GM23338 (cell line): Measurements from ENCODE around the gene RGS17. TPM values are rescaled to one million over a fixed set of nuclear protein-coding genes. Genes with fewer than 3 reads are reported as not detected.

Experiments
- ATAC-seq: fragments of 200-7000 bp; cut with Tn5 transposase; 3 replicates; pipeline ENCODE4 v1.9.1; 2020
- DNase-seq: peaks from one replicate; pipeline ENCODE4 v3.0.0-alpha.2; 2015; ENCODE audit warnings: low spot score
- H2AFZ ChIP-seq: fragments of 200-600 bp; sonication (generic); 2 replicates; pipeline ENCODE4 v1.8.0; 2016; ENCODE audit warnings: antibody characterized with exemption, mild to moderate bottlenecking, moderate library complexity
- H3F3A ChIP-seq: fragments of 200-600 bp; sonication (generic); replicated peaks from 2 replicates; pipeline ENCODE4 v1.8.0; 2017; ENCODE audit warnings: antibody characterized with exemption, mixed run types, low read depth
- H3K27ac ChIP-seq: fragments of 200-600 bp; sonication (generic); 2 replicates; pipeline ENCODE4 v1.6.1; 2016; ENCODE audit warnings: low read depth
- H3K27me3 ChIP-seq: fragments of 200-600 bp; sonication (generic); 2 replicates; pipeline ENCODE4 v1.8.0; 2016; ENCODE audit warnings: mild to moderate bottlenecking, mixed run types, moderate library complexity; ENCODE audit not compliant: insufficient read depth
- H3K36me3 ChIP-seq: fragments of 200-600 bp; sonication (generic); 2 replicates; pipeline ENCODE4 v1.8.0; 2016; ENCODE audit warnings: mild to moderate bottlenecking; ENCODE audit not compliant: insufficient read depth
- H3K4me1 ChIP-seq: fragments of 200-600 bp; sonication (generic); 2 replicates; pipeline ENCODE4 v1.8.0; 2016; ENCODE audit warnings: mild to moderate bottlenecking, moderate library complexity; ENCODE audit not compliant: insufficient read depth
- H3K4me2 ChIP-seq: fragments of 200-600 bp; sonication (generic); 2 replicates; pipeline ENCODE4 v1.7.1; 2017; ENCODE audit warnings: mixed run types
- H3K4me3 ChIP-seq: fragments of 200-600 bp; sonication (generic); 2 replicates; pipeline ENCODE4 v1.6.1; 2016; ENCODE audit warnings: mixed run types
- H3K79me2 ChIP-seq: fragments of 200-600 bp; sonication (generic); replicated peaks from 2 replicates; pipeline ENCODE4 v1.8.0; 2017; ENCODE audit warnings: mild to moderate bottlenecking; ENCODE audit not compliant: insufficient read depth
- H3K9me2 ChIP-seq: fragments of 200-600 bp; sonication (generic); 2 replicates; pipeline ENCODE4 v1.8.0; 2017; ENCODE audit not compliant: insufficient read depth
- H4K20me1 ChIP-seq: fragments of 200-600 bp; sonication (generic); replicated peaks from 2 replicates; pipeline ENCODE4 v1.8.0; 2017; ENCODE audit warnings: mild to moderate bottlenecking; ENCODE audit not compliant: insufficient read depth
- H3K27ac Mint-ChIP-seq: 2 replicates; pipeline ENCODE4 v1.8.0; 2020; ENCODE audit warnings: inconsistent platforms, mild to moderate bottlenecking, moderate library complexity, mixed read lengths
- H3K27me3 Mint-ChIP-seq: 3 replicates; pipeline ENCODE4 v1.8.0; 2022; ENCODE audit warnings: low read depth, mild to moderate bottlenecking, moderate library complexity, mixed read lengths, inconsistent platforms; ENCODE audit not compliant: insufficient read depth, poor library complexity
- H3K36me3 Mint-ChIP-seq: 3 replicates; pipeline ENCODE4 v1.8.0; 2021; ENCODE audit warnings: low read depth, mild to moderate bottlenecking, inconsistent platforms, moderate library complexity, mixed read lengths
- H3K4me1 Mint-ChIP-seq: 3 replicates; pipeline ENCODE4 v1.8.0; 2020; ENCODE audit warnings: mild to moderate bottlenecking, inconsistent platforms, mixed read lengths
- H3K4me3 Mint-ChIP-seq: 3 replicates; pipeline ENCODE4 v1.8.0; 2021; ENCODE audit warnings: moderate library complexity, mild to moderate bottlenecking, inconsistent platforms, mixed read lengths
- H3K9me3 Mint-ChIP-seq: 3 replicates; pipeline ENCODE4 v1.8.0; 2020; ENCODE audit warnings: moderate library complexity, mild to moderate bottlenecking, inconsistent platforms, mixed read lengths
- CREB1 ChIP-seq: fragments of 250-450 bp; sonication (Bioruptor Pico); IDR thresholded peaks from 2 replicates; pipeline ENCODE4 v1.5.0; 2020; ENCODE audit warnings: low read depth, mild to moderate bottlenecking, moderate library complexity
- EZH2 ChIP-seq: fragments of 200-600 bp; sonication (generic); IDR thresholded peaks from one replicate; pipeline ENCODE4 v1.8.0; 2017; ENCODE audit warnings: antibody characterized with exemption, mild to moderate bottlenecking, low read depth; ENCODE audit not compliant: unreplicated experiment
- EZH2phosphoT487 ChIP-seq: fragments of 200-600 bp; sonication (generic); IDR thresholded peaks from one replicate; pipeline ENCODE4 v1.8.1; 2018; ENCODE audit warnings: antibody characterized with exemption; ENCODE audit not compliant: unreplicated experiment
- JUNB ChIP-seq: IDR thresholded peaks from one replicate; pipeline ENCODE4 v1.6.1; 2016; ENCODE audit warnings: antibody characterized with exemption; ENCODE audit not compliant: unreplicated experiment
- NANOG ChIP-seq: IDR thresholded peaks from 2 replicates; pipeline ENCODE4 v1.6.1; 2016; ENCODE audit warnings: antibody characterized with exemption, borderline replicate concordance
- POLR2AphosphoS5 ChIP-seq: IDR thresholded peaks from 2 replicates; pipeline ENCODE4 v1.6.1; 2016; ENCODE audit warnings: antibody characterized with exemption, low read depth
- STAT1 ChIP-seq: IDR thresholded peaks from one replicate; pipeline ENCODE4 v1.6.1; 2016; ENCODE audit warnings: antibody characterized with exemption; ENCODE audit not compliant: unreplicated experiment
- ZNF114 ChIP-seq: fragments of 250-450 bp; sonication (Bioruptor Pico); IDR thresholded peaks from 2 replicates; pipeline ENCODE4 v1.5.0; 2020; ENCODE audit warnings: mild to moderate bottlenecking, moderate library complexity
- ZNF331 ChIP-seq: fragments of 250-450 bp; sonication (Bioruptor Pico); IDR thresholded peaks from 2 replicates; pipeline ENCODE4 v1.5.0; 2020; ENCODE audit warnings: low read depth, mild to moderate bottlenecking, moderate library complexity
- polyA plus RNA-seq: library from polyadenylated mRNA; unstranded; fragments of >200 nt; fragmentation: Nextera tagmentation; extraction: Ambion mirVana; gene quantifications from 2 replicates; pipeline ENCODE4 v1.2.1, GENCODE V29; 2016
- total RNA-seq: library from RNA; depleted of rRNA; stranded (reverse); fragments of >200 nt; shearing (Covaris generic); gene quantifications from 2 replicates; pipeline ENCODE4 v1.2.3, GENCODE V29; 2014
- TF ChIP-seq, protein P1 (sequence below), 2 experiments: fragments of 200-600 bp in 1 of 2; sonication (generic) in 1 of 2; conservative IDR thresholded peaks; 2 replicates each; pipeline versions ENCODE4 v1.5.1 to v1.6.1; 2016 to 2017; ENCODE audit warnings: antibody characterized with exemption in 2 of 2, low read depth in 2 of 2, mild to moderate bottlenecking in 2 of 2, moderate library complexity in 1 of 2
- TF ChIP-seq, protein P2 (sequence below): IDR thresholded peaks from one replicate; pipeline ENCODE4 v1.6.1; 2018; ENCODE audit warnings: antibody characterized with exemption; ENCODE audit not compliant: unreplicated experiment
- TF ChIP-seq, protein P3 (sequence below): IDR thresholded peaks from 2 replicates; pipeline ENCODE4 v1.6.1; 2016; ENCODE audit warnings: antibody characterized with exemption

The RGS17 gene
- total and polyA plus RNA-seq, 2 experiments from 2014 or later = 12.1 to 12.3 TPM

DNA sequence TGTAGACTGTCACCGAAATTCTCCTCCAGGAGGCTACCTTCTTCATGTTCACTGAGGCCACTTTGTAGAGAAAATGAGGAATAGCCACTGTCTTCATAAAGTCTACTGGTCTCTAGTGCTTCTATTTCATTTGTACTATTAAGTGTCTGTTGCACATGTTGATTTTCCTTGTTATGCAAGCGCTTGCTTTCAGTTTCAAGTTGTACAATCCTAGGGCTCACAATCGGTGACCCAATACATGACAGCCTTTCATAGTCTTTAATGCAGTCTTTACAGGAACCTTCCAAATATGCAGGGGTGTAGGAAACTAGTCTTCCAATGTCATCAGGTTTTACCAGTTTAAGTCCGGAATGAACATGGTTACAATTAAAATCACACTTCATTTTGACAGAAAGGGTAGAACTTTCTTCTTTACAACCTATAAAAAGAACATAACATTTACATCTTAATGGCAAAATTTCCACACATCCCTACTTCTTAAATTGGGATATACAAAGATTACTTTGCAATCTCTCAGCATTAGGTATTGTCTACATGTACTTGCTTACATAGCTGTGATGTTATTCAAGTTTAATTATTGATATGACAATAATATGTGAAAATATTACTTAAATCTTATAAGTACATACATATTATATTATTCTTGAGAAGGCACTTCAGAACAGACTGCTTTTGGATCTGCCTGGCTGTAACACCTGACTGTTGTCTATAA lies 155.7 kb downstream of the RGS17 start (continued):
- TF ChIP-seq, protein P1, sequence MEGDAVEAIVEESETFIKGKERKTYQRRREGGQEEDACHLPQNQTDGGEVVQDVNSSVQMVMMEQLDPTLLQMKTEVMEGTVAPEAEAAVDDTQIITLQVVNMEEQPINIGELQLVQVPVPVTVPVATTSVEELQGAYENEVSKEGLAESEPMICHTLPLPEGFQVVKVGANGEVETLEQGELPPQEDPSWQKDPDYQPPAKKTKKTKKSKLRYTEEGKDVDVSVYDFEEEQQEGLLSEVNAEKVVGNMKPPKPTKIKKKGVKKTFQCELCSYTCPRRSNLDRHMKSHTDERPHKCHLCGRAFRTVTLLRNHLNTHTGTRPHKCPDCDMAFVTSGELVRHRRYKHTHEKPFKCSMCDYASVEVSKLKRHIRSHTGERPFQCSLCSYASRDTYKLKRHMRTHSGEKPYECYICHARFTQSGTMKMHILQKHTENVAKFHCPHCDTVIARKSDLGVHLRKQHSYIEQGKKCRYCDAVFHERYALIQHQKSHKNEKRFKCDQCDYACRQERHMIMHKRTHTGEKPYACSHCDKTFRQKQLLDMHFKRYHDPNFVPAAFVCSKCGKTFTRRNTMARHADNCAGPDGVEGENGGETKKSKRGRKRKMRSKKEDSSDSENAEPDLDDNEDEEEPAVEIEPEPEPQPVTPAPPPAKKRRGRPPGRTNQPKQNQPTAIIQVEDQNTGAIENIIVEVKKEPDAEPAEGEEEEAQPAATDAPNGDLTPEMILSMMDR (conservative IDR thresholded peaks at IDR 0.05; ENCODE audit: low read depth in 2 of 2) = no peak
- no peak for TF ChIP-seq EZH2phosphoT487
- TF ChIP-seq, protein P2, sequence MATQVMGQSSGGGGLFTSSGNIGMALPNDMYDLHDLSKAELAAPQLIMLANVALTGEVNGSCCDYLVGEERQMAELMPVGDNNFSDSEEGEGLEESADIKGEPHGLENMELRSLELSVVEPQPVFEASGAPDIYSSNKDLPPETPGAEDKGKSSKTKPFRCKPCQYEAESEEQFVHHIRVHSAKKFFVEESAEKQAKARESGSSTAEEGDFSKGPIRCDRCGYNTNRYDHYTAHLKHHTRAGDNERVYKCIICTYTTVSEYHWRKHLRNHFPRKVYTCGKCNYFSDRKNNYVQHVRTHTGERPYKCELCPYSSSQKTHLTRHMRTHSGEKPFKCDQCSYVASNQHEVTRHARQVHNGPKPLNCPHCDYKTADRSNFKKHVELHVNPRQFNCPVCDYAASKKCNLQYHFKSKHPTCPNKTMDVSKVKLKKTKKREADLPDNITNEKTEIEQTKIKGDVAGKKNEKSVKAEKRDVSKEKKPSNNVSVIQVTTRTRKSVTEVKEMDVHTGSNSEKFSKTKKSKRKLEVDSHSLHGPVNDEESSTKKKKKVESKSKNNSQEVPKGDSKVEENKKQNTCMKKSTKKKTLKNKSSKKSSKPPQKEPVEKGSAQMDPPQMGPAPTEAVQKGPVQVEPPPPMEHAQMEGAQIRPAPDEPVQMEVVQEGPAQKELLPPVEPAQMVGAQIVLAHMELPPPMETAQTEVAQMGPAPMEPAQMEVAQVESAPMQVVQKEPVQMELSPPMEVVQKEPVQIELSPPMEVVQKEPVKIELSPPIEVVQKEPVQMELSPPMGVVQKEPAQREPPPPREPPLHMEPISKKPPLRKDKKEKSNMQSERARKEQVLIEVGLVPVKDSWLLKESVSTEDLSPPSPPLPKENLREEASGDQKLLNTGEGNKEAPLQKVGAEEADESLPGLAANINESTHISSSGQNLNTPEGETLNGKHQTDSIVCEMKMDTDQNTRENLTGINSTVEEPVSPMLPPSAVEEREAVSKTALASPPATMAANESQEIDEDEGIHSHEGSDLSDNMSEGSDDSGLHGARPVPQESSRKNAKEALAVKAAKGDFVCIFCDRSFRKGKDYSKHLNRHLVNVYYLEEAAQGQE = no peak
- no peak for TF ChIP-seq STAT1
- no peak for TF ChIP-seq NANOG
- TF ChIP-seq POLR2AphosphoS5 = no peak
- no peak for TF ChIP-seq EZH2
- TF ChIP-seq, protein P3, sequence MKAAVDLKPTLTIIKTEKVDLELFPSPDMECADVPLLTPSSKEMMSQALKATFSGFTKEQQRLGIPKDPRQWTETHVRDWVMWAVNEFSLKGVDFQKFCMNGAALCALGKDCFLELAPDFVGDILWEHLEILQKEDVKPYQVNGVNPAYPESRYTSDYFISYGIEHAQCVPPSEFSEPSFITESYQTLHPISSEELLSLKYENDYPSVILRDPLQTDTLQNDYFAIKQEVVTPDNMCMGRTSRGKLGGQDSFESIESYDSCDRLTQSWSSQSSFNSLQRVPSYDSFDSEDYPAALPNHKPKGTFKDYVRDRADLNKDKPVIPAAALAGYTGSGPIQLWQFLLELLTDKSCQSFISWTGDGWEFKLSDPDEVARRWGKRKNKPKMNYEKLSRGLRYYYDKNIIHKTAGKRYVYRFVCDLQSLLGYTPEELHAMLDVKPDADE = no peak
- no peak for TF ChIP-seq CREB1 (CRISPR knock-in tag)
- no peak for TF ChIP-seq ZNF331 (CRISPR knock-in tag)
- TF ChIP-seq ZNF114 (CRISPR knock-in tag) = no peak

DNA sequence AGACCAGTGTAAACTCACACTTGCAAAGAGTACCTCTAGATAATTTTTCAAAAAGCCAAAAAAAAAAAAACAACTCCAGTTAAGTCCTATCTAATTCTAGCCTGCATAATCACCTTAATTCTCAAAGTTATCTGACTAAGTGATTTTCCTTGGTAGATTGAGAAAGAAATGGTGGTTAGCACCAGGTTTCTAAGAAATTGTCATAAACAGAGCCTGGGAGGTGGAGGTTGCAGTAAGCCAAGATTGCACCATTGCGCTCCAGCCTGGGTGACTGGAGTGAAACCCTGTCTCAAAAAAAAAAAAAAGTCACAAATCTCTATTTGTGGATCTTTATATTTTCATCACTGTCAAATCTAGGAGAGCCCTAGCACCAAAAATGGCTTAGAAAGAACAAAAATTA lies 157.2 kb downstream of the RGS17 start:
- Histone ChIP-seq H3K27me3 (no peaks in the 10 kb centered on the region), H4K20me1 (peaks cover 73% of the 10 kb centered on the region), H3K4me2 (no peak overlapping the region), H3K9me2 (no peaks in the 10 kb centered on the region), H3K36me3 (peaks cover 68% of the 10 kb centered on the region), H3K27ac (no peak overlapping the region), H3F3A (no peaks in the 10 kb centered on the region; the same call in 1 of the 2 replicates), H2AFZ (no peak overlapping the region), H3K79me2 (peaks cover 68% of the 10 kb centered on the region), H3K4me3 (no peak overlapping the region), H3K4me1 (peaks cover 21% of the 10 kb centered on the region)
- Mint-ChIP-seq H3K27me3 (peaks cover 2% of the 10 kb centered on the region), H3K4me1 (peaks cover 31% of the 10 kb centered on the region; the same call in 2 of the 3 replicates), H3K4me3 (no peak overlapping the region), H3K36me3 (peaks cover 80% of the 10 kb centered on the region), H3K9me3 (peaks cover 4% of the 10 kb centered on the region; the same call in 1 of the 3 replicates), H3K27ac (no peak overlapping the region)
- DNase-seq = no peak
- ATAC-seq = no peak
- TF ChIP-seq, protein P1 (conservative IDR thresholded peaks at IDR 0.05; ENCODE audit: low read depth in 2 of 2) = no peak
- no peak for TF ChIP-seq JUNB
- no peak for TF ChIP-seq NANOG
- no peak for TF ChIP-seq STAT1
- no peak for TF ChIP-seq CREB1 (CRISPR knock-in tag)
- TF ChIP-seq, protein P3 = no peak
